ENCODE measurements around the gene ZNF69. TPM values are rescaled to one million over a fixed set of nuclear protein-coding genes. Genes with fewer than 3 reads are reported as not detected.
"Not testable (repeated sequence)": the region's sequence is repeated elsewhere in the genome, so short reads cannot be mapped to it uniquely, and the experiment has no call there.

ZNF69 gene
- total and polyA plus RNA-seq, 2 experiments from 2014 or later: 13.8 to 51.7 TPM

DNA sequence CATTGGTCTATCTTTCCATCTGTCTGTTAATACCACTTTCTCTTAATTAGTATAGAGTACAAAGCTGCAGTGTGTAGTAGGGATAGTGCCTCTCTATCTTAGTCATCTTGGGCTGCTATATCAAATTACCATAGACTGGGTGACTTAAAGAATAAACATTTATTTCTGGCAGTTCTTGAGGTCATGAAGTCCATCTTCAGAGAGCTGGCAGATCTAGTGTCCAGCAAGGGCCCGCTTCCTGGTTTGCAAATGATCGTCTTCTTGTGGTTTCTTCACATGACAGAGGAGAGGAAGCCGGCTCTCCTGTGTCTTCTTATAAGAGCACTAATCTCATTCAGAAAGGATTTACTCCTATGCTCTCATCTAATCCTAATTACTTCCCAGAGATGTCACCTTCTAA lies 43.5 kb downstream of the ZNF69 start:
- Histone ChIP-seq H3K4me1 (ENCODE audit: insufficient read depth) (peaks cover 7% of the 10 kb centered on the region), H3K79me2 (peaks cover 91% of the 10 kb centered on the region), H3K4me3 (no peak overlapping the region), H3K4me2 (no peak overlapping the region), H3K9me2 (replicated peaks; ENCODE audit: insufficient read depth) (no peaks in the 10 kb centered on the region), H3K27ac (no peak overlapping the region), H2AFZ (no peak overlapping the region), H3K9me3 (ENCODE audit: low read depth) (peaks cover 25% of the 10 kb centered on the region), H3K27me3 (no peaks in the 10 kb centered on the region), H3K36me3 (replicated peaks; ENCODE audit: insufficient read depth, low read depth) (no peaks in the 10 kb centered on the region), H4K20me1 (ENCODE audit: insufficient read depth, poor library complexity, severe bottlenecking) (no peaks in the 10 kb centered on the region)
- 96% methylated on average over 3 of the region's 3 CpGs for WGBS (ENCODE audit: low lambda C conversion rate, missing lambda C conversion rate)
- no peak for TF ChIP-seq CTCF (IDR thresholded peaks at IDR 0.05; ENCODE audit: poor library complexity)
- TF ChIP-seq EZH2phosphoT487 (IDR thresholded peaks at IDR 0.05; ENCODE audit: low read depth, severe bottlenecking, unreplicated experiment): no peak
- TF ChIP-seq EZH2 (IDR thresholded peaks at IDR 0.05; ENCODE audit: borderline replicate concordance): no peak
- DNase-seq (ENCODE audit: low spot score): no peak

DNA sequence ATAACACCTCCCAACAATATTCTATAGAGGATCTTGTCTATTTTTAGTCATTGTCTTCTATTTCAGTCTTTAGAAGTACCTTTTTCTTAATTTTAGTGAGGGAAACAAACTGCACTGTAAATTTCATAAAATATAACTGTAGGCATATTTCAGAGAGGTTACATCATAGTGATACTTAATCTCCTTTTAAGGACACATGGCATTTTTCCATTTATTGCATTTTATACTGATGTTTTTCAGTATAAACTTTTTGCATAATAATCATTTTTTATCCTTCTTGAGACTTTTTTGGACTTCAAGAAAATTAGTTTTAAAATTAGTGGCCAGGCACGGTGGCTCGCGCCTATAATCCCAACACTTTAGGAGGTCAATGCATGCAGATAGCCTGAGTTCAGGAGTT lies 43.9 kb downstream of the ZNF69 start:
- Histone ChIP-seq H3K27ac (no peak overlapping the region), H3K27me3 (no peaks in the 10 kb centered on the region), H4K20me1 (ENCODE audit: insufficient read depth, poor library complexity, severe bottlenecking) (no peaks in the 10 kb centered on the region), H3K4me3 (no peak overlapping the region), H2AFZ (no peak overlapping the region), H3K4me2 (no peak overlapping the region), H3K4me1 (ENCODE audit: insufficient read depth) (peaks cover 3% of the 10 kb centered on the region), H3K9me3 (ENCODE audit: low read depth) (peaks cover 25% of the 10 kb centered on the region), H3K36me3 (replicated peaks; ENCODE audit: insufficient read depth, low read depth) (no peaks in the 10 kb centered on the region), H3K9me2 (replicated peaks; ENCODE audit: insufficient read depth) (no peaks in the 10 kb centered on the region), H3K79me2 (peaks cover 89% of the 10 kb centered on the region)
- no peak for DNase-seq (ENCODE audit: low spot score)
- 98% methylated on average over 3 of the region's 3 CpGs for WGBS (ENCODE audit: low lambda C conversion rate, missing lambda C conversion rate)
- TF ChIP-seq EZH2phosphoT487 (IDR thresholded peaks at IDR 0.05; ENCODE audit: low read depth, severe bottlenecking, unreplicated experiment) (no peak), EZH2 (IDR thresholded peaks at IDR 0.05; ENCODE audit: borderline replicate concordance) (no peak), CTCF (IDR thresholded peaks at IDR 0.05; ENCODE audit: poor library complexity) (no peak)

DNA sequence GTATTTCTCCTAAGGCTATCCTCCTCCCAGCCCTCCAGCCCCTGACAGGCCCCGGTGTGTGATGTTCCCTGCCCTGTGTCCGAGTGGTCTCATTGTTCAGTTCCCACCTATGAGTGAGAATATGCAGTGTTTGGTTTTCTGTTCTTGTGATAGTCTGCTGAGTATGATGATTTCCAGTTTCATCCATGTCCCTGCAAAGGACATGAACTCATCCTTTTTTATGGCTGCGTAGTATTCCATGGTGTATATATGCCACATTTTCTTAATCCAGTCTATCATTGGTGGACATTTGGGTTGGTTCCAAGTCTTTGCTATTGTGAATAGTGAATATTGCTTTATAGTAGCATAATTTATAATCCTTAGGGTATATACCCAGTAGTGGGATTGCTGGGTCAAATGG lies 48.2 kb downstream of the ZNF69 start:
- H3K4me3 ChIP-seq; H3K9me2 ChIP-seq (replicated peaks; ENCODE audit: insufficient read depth); H4K20me1 ChIP-seq (ENCODE audit: insufficient read depth, poor library complexity, severe bottlenecking); H3K36me3 ChIP-seq (replicated peaks; ENCODE audit: insufficient read depth, low read depth); H3K27ac ChIP-seq; H2AFZ ChIP-seq; H3K4me1 ChIP-seq (ENCODE audit: insufficient read depth); H3K27me3 ChIP-seq; H3K4me2 ChIP-seq; DNase-seq (ENCODE audit: low spot score): not testable (repeated sequence)
- Histone ChIP-seq H3K79me2 (peaks cover 79% of the 10 kb centered on the region), H3K9me3 (ENCODE audit: low read depth) (peaks cover 32% of the 10 kb centered on the region)
- 94% methylated on average over 3 of the region's 3 CpGs for WGBS (ENCODE audit: low lambda C conversion rate, missing lambda C conversion rate)

- H3K9me3 ChIP-seq (ENCODE audit: low read depth): peaks cover 39% of the 10 kb centered on the region
Measured at GRCh38 chr19:11938383-11938782, 50.8 kb downstream of the ZNF69 start.

GRCh38 chr19:11941361-11941887 lies 53.8 kb downstream of the ZNF69 start:
- H3K27me3 ChIP-seq; H3K4me3 ChIP-seq; H3K36me3 ChIP-seq (replicated peaks; ENCODE audit: insufficient read depth, low read depth); H3K4me2 ChIP-seq; H3K4me1 ChIP-seq (ENCODE audit: insufficient read depth); H3K27ac ChIP-seq; H3K9me2 ChIP-seq (replicated peaks; ENCODE audit: insufficient read depth); H2AFZ ChIP-seq; H4K20me1 ChIP-seq (ENCODE audit: insufficient read depth, poor library complexity, severe bottlenecking); DNase-seq (ENCODE audit: low spot score): not testable (repeated sequence)
- H3K79me2 ChIP-seq: peaks cover 52% of the 10 kb centered on the region
- H3K9me3 ChIP-seq (ENCODE audit: low read depth): peaks cover 45% of the 10 kb centered on the region
- WGBS (ENCODE audit: low lambda C conversion rate, missing lambda C conversion rate): 99% methylated on average over 21 of the region's 29 CpGs

More at GRCh38 chr19:11938383-11938782, 50.8 kb downstream of the ZNF69 start:
- DNase-seq (ENCODE audit: low spot score); H3K4me1 ChIP-seq (ENCODE audit: insufficient read depth); H4K20me1 ChIP-seq (ENCODE audit: insufficient read depth, poor library complexity, severe bottlenecking); H3K4me2 ChIP-seq; H2AFZ ChIP-seq; H3K9me2 ChIP-seq (replicated peaks; ENCODE audit: insufficient read depth); H3K4me3 ChIP-seq; H3K36me3 ChIP-seq (replicated peaks; ENCODE audit: insufficient read depth, low read depth); H3K27me3 ChIP-seq; H3K27ac ChIP-seq: not testable (repeated sequence)
- H3K79me2 ChIP-seq: peaks cover 70% of the 10 kb centered on the region
- 98% methylated on average over 3 of the region's 3 CpGs for whole genome bisulfite sequencing (ENCODE audit: low lambda C conversion rate, missing lambda C conversion rate)

Measured in hepatocyte (in vitro differentiated cells).